Prostate gland (tissue), 2 donors: ENCODE results near the gene ZNF586. TPM values are rescaled to one million over a fixed set of nuclear protein-coding genes. Genes with fewer than 3 reads are reported as not detected.

Experiments
- DNase-seq: peaks from one replicate; pipeline ENCODE4 v3.0.0-alpha.2; 2019; ENCODE audit warnings: low spot score
- H3K27ac ChIP-seq, 2 donors: fragments of 200-600 bp; sonication (generic); 2 replicates each; pipeline ENCODE4 v1.5.1; 2017 to 2019
- H3K27me3 ChIP-seq: fragments of 200-600 bp; sonication (generic); replicated peaks from 2 replicates; pipeline ENCODE4 v1.5.1; 2019; ENCODE audit not compliant: insufficient read depth
- H3K36me3 ChIP-seq, 2 donors: fragments of 200-600 bp; sonication (generic); 1 replicate in 1 of 2; 2 replicates in 1 of 2; pipeline versions ENCODE4 v1.5.1 to v1.8.1; 2017 to 2019
- H3K4me1 ChIP-seq: fragments of 200-600 bp; sonication (generic); replicated peaks from 2 replicates; pipeline ENCODE4 v1.5.1; 2019
- H3K4me3 ChIP-seq, 2 donors: fragments of 200-600 bp; sonication (generic); 2 replicates each; pipeline ENCODE4 v1.5.1; 2017 to 2019
- H3K9me3 ChIP-seq: fragments of 200-600 bp; sonication (generic); 2 replicates; pipeline ENCODE4 v1.5.1; 2017
- POLR2A ChIP-seq: fragments of 450-650 bp; IDR thresholded peaks from one replicate; pipeline ENCODE4 v1.6.1; 2016; ENCODE audit warnings: antibody characterized with exemption, mild to moderate bottlenecking
- POLR2AphosphoS5 ChIP-seq: sonication (generic); formaldehyde crosslinking; IDR thresholded peaks from one replicate; pipeline ENCODE4 v1.6.1; 2017; ENCODE audit warnings: antibody characterized with exemption
- WGBS: methylation state at CpG from one replicate; pipeline ENCODE4 v1.1.5; 2018; 5-methylcytosine and 5-hydroxymethylcytosine counted together
- intact Hi-C: fragments of 100-400 bp; cut with DNase I; formaldehyde crosslinking; loops from one replicate; pipeline ENCODE4 v1.14.2; 2022
- total RNA-seq, 2 donors: library from RNA; depleted of rRNA; stranded (reverse); fragments of >200 nt; gene quantifications; one replicate each; pipeline ENCODE4 v1.1.0, GENCODE V29; 2016
- TF ChIP-seq, protein P1 (sequence below), 4 experiments: fragments of 200-600 bp in 2 of 4; fragments of 450-650 bp in 2 of 4; sonication (generic) in 2 of 4; IDR thresholded peaks; 1 replicate in 3 of 4; 2 replicates in 1 of 4; pipeline ENCODE4 v1.5.1; 2016 to 2019; ENCODE audit warnings: antibody characterized with exemption in 4 of 4, mild to moderate bottlenecking in 2 of 4, moderate library complexity in 2 of 4

Gene ZNF586
- total RNA-seq, 2 donors from 2014 or later = 15.4 to 34.8 TPM

DNA sequence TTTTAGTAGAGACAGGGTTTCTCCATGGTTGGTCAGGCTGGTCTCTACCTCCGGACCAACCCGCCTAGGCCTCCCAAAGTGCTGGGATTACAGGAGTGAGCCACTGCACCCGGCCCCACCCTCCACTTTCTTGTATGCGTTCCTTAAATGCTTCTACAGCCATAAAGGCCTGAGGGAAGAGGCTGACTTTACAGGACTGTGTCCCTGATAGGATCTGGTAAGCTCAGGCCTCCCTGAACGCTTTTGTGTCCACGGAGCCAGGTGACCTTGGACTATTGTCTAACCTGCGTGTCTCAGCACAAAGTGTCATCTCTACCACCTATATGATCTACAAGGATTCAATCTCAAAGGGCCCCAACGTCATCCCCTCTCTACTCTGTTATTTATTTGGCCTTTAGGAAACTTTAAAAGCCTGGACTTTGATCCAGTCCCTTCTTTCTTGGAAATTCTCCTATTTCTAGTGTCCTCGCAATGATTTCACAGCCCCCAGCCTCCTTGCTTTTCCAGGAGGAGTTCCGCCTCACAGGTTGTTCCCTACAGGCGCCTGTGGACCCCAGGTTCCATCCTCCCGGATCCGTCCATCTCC, 44.5 kb downstream of the ZNF586 start:
- peak; percentile 22 for DNase-seq
- Histone ChIP-seq H3K4me1 (peaks cover 9% of the 10 kb centered on the region), H3K4me3 (peak overlapping the region; percentile 65 to 73), H3K36me3 (no peaks in the 10 kb centered on the region), H3K27me3 (no peaks in the 10 kb centered on the region), H3K9me3 (no peaks in the 10 kb centered on the region), H3K27ac (peak overlapping the region; percentile 82 to 84)
- intact Hi-C loops = no loop called here
- TF ChIP-seq POLR2AphosphoS5 = no peak
- no peak for TF ChIP-seq POLR2A
- TF ChIP-seq, protein P1, sequence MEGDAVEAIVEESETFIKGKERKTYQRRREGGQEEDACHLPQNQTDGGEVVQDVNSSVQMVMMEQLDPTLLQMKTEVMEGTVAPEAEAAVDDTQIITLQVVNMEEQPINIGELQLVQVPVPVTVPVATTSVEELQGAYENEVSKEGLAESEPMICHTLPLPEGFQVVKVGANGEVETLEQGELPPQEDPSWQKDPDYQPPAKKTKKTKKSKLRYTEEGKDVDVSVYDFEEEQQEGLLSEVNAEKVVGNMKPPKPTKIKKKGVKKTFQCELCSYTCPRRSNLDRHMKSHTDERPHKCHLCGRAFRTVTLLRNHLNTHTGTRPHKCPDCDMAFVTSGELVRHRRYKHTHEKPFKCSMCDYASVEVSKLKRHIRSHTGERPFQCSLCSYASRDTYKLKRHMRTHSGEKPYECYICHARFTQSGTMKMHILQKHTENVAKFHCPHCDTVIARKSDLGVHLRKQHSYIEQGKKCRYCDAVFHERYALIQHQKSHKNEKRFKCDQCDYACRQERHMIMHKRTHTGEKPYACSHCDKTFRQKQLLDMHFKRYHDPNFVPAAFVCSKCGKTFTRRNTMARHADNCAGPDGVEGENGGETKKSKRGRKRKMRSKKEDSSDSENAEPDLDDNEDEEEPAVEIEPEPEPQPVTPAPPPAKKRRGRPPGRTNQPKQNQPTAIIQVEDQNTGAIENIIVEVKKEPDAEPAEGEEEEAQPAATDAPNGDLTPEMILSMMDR (IDR thresholded peaks at IDR 0.05) = no peak
- 13% methylated on average over 13 of the region's 13 CpGs for WGBS

DNA sequence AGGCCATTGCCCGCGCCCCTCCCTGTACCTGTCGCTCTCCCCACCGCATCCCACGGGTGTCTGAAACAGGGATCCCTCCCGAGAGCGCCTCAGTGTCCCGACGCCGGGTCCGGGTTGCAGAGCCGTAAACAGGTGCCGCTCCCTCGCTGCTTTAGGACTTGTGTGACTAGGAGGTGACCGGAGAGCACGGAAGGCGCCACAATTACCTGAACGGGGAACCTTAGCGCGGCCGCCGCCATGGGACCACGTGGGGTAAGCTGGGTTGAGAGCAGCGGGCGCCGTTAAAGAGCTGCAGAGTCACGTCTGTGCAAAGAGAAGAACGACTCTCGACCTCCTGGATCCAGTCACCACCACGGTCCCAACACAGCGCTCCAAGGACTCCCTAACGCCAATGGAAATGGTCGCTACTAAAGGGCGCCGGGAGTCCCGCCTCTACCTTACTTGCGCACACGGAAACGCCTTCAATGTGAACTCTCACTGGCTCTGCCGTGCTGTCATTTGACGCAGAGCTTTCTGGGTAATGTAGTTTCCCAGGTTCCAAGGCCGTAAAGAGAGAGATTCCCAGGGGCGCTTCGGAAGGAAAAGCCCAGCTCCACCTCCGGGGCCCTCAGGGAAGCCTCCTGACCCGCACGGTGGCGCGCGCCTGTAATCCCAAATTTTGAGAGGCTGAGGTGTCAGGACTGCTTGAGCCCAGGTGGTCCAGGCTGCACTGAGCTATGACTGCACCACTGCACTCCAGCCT, 45.2 kb downstream of the ZNF586 start, which contains the start of gene ZNF552:
TSS of gene ZNF552 (minus strand) at position 409 of the 742 bp plus-strand sequence. CDS start at position 239, 170 bp downstream.
- Histone ChIP-seq H3K27me3 (no peaks in the 10 kb centered on the region), H3K4me1 (peaks cover 9% of the 10 kb centered on the region), H3K27ac (peak within 1 kb of the TSS; percentile 82 to 84), H3K4me3 (peak within 1 kb of the TSS; percentile 65 to 73), H3K36me3 (no peaks in the 10 kb centered on the region), H3K9me3 (no peaks in the 10 kb centered on the region)
- TF ChIP-seq, protein P1 (IDR thresholded peaks at IDR 0.05) = peak in 1 of 4 experiments; percentile 24
- TF ChIP-seq POLR2A = peak; percentile 96
- peak; percentile 99 for TF ChIP-seq POLR2AphosphoS5
- whole genome bisulfite sequencing = under 1% methylated on average over 49 of the region's 50 CpGs
- peak; percentile 91 for DNase-seq
- intact Hi-C loops = no loop called here

DNA sequence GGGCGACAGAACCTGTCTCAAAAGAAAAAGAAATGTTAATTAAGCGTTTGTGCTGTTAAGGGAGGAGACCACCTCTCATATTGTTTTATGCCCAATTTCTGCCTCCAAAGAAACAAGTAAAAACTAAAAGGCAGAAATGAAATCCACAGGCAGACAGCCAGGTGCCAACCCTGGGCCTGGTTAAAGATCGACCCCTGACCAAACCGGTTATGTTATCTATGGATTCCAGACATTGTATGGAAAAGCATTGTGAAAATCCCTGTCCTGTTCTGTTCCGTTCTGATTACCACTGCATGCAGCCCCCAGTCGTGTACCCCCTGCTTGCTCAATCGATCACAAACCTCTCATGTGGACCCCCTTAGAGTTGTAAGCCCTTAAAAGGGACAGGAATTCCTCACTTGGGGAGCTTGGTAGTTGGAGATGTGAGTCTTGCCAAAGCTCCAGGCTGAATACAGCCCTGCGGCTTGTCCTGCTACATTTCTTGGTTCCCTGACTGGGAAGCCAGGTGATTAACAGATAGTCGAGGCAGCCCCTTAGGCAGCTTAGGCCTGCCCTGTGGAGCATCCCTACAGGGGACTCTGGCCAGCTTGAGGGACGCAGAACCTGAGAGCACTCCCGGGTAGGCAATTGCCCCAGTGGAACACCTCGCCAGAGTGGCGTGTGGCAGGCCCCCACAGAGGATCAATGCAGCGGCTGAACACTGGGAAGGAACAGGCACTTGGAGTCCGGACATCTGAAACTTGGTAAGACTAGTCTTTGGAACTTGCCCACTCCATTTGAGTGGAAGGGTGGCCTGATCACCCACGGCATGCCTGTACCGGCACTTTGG, 46.0 kb downstream of the ZNF586 start:
- H3K9me3 ChIP-seq = no peaks in the 10 kb centered on the region
- no peak for DNase-seq
- WGBS = 68% methylated on average over 17 of the region's 17 CpGs
- no peaks in the 10 kb centered on the region for H3K36me3 ChIP-seq
- TF ChIP-seq POLR2AphosphoS5 (no peak), POLR2A (no peak)
- TF ChIP-seq, protein P1 (IDR thresholded peaks at IDR 0.05) = no peak
- H3K27ac ChIP-seq = peak overlapping the region; percentile 82 to 84
- H3K27me3 ChIP-seq = no peaks in the 10 kb centered on the region
- peak overlapping the region in 1 of 2 donors; percentile 65 for H3K4me3 ChIP-seq
- H3K4me1 ChIP-seq = peaks cover 5% of the 10 kb centered on the region
- intact Hi-C loops = no loop called here

DNA sequence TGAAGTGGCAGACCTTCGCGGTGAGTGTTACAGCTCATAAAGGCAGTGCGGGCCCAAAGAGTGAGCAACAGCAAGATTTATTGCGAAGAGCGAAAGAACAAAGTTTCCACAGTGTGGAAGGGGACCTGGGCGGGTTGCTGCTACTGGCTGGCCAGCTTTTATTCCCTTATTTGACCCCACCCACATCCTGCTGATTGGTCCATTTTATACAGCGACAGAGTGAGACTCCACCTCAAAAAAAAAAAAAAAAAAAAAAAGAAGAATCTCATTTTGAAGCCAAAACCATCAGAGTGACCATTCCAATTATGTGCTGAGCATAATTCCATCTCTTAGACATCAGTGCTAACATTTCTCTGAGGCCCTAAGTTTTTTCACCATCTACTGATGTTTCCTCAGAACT, 47.2 kb downstream of the ZNF586 start:
- H3K27me3 ChIP-seq = no peaks in the 10 kb centered on the region
- no peaks in the 10 kb centered on the region for H3K36me3 ChIP-seq
- no peak for DNase-seq
- no peak overlapping the region for H3K4me3 ChIP-seq
- no peak for TF ChIP-seq POLR2AphosphoS5
- no peak for TF ChIP-seq POLR2A
- intact Hi-C loops = no loop called here
- peaks cover 3% of the 10 kb centered on the region for H3K4me1 ChIP-seq
- H3K9me3 ChIP-seq = no peaks in the 10 kb centered on the region
- H3K27ac ChIP-seq = no peak overlapping the region
- WGBS = 69% methylated on average over 7 of the region's 7 CpGs

DNA sequence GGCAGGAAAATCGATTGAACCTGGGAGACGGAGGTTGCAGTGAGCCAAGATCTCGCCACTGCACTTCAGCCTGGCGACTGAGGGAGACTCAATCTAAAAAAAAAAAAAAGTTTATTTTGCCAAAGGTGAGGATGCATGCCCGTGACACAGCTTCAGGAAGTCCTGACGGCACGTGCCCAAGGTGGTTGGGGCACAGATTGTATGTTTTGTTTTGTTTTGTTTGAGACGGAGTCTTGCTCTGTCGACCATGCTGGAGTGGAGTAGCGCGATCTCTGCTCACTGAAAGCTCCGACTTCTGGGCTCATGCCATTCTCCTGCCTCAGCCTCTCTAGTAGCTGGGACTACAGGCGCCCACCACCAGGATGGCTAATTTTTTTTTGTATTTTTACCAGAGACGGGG, 48.5 kb downstream of the ZNF586 start:
- intact Hi-C loops = no loop called here
- no peak for DNase-seq
- Histone ChIP-seq H3K4me3 (no peak overlapping the region), H3K27ac (no peak overlapping the region), H3K27me3 (no peaks in the 10 kb centered on the region), H3K36me3 (no peaks in the 10 kb centered on the region), H3K4me1 (no peaks in the 10 kb centered on the region), H3K9me3 (no peaks in the 10 kb centered on the region)
- TF ChIP-seq POLR2A (no peak), POLR2AphosphoS5 (no peak)
- TF ChIP-seq, protein P1 (IDR thresholded peaks at IDR 0.05) = no peak
- 92% methylated on average over 14 of the region's 14 CpGs for WGBS
